NT2/D1 (cell line): ENCODE data around the gene LRRC38.

ENCODE experiments used
- YY1 ChIP-seq: IDR thresholded peaks from 2 replicates; pipeline ENCODE4 v1.6.1; 2011; ENCODE audit not compliant: insufficient read length, insufficient read depth
- ZNF274 ChIP-seq: IDR thresholded peaks from 2 replicates; pipeline ENCODE4 v1.6.1; 2011; ENCODE audit warnings: mild to moderate bottlenecking, low read depth, low read length

- TF ChIP-seq YY1 = no peak
- TF ChIP-seq ZNF274 = no peak
Measured at GRCh38 chr1:13514821-13515220, 1.0 kb upstream of the LRRC38 start.
